GM06990 (cell line): ENCODE results near the gene SDCCAG8.

Experiments
- DNase-seq: peaks from one replicate; pipeline ENCODE4 v3.0.0-alpha.2; 2011; ENCODE audit not compliant: insufficient read length; ENCODE audit errors: extremely low read depth
- H3K27me3 ChIP-seq: replicated peaks from 2 replicates; pipeline ENCODE4 v1.6.0; 2011; ENCODE audit warnings: low read length; ENCODE audit not compliant: control insufficient read depth, insufficient read depth
- H3K36me3 ChIP-seq: 2 replicates; pipeline ENCODE4 v1.5.1; 2011; ENCODE audit warnings: low read length; ENCODE audit not compliant: control insufficient read depth, insufficient read depth
- H3K4me3 ChIP-seq: replicated peaks from 2 replicates; pipeline ENCODE4 v1.5.1; 2011; ENCODE audit warnings: low read depth, mild to moderate bottlenecking, control low read depth, low read length
- CTCF ChIP-seq: IDR thresholded peaks from 2 replicates; pipeline ENCODE4 v1.5.1; 2011; ENCODE audit warnings: low read length, control low read depth, mild to moderate bottlenecking, inconsistent platforms; ENCODE audit not compliant: insufficient read depth, poor library complexity, severe bottlenecking

SDCCAG8 gene

GRCh38 chr1:243218059-243218458, 37.8 kb upstream of the SDCCAG8 start:
- no peak overlapping the region for H3K4me3 ChIP-seq
- no peaks in the 10 kb centered on the region for H3K27me3 ChIP-seq
- no peak for DNase-seq
- no peak for TF ChIP-seq CTCF
- H3K36me3 ChIP-seq, result peaks cover 2% of the 10 kb centered on the region

GRCh38 chr1:243227622-243228021, 28.2 kb upstream of the SDCCAG8 start:
- Histone ChIP-seq H3K27me3 (no peaks in the 10 kb centered on the region), H3K36me3 (no peaks in the 10 kb centered on the region; the same call in 1 of the 2 replicates), H3K4me3 (no peak overlapping the region)
- DNase-seq, result no peak
- TF ChIP-seq CTCF, result no peak

- H3K4me3 ChIP-seq, result no peak overlapping the region
- no peak for DNase-seq
- TF ChIP-seq CTCF, result no peak
- no peaks in the 10 kb centered on the region for H3K27me3 ChIP-seq
- no peaks in the 10 kb centered on the region; the same call in 1 of the 2 replicates for H3K36me3 ChIP-seq
Measured at GRCh38 chr1:243229526-243229925, 26.3 kb upstream of the SDCCAG8 start.

- no peak for TF ChIP-seq CTCF
- H3K4me3 ChIP-seq, result no peak overlapping the region
- no peaks in the 10 kb centered on the region for H3K27me3 ChIP-seq
- H3K36me3 ChIP-seq, result no peaks in the 10 kb centered on the region; the same call in 1 of the 2 replicates
- DNase-seq, result no peak
Measured at GRCh38 chr1:243230914-243231313, 24.9 kb upstream of the SDCCAG8 start.

GRCh38 chr1:243233908-243234307, 21.9 kb upstream of the SDCCAG8 start:
- Histone ChIP-seq H3K36me3 (no peaks in the 10 kb centered on the region; the same call in 1 of the 2 replicates), H3K4me3 (no peak overlapping the region), H3K27me3 (no peaks in the 10 kb centered on the region)
- TF ChIP-seq CTCF, result no peak
- no peak for DNase-seq
